BLaER1 treated with 17β-estradiol and CSF1 and Interleukin-3, amounts not matched to agents 10 nM and 100 nM (cell line): Measurements from ENCODE around the gene ATP6V1G3.
A peak's percentile ranks its signal among the peaks of the same experiment; 100 is the strongest.

Experiments
- H3K27ac ChIP-seq, 11 experiments: shearing (Covaris generic); formaldehyde crosslinking; 2 replicates each; pipeline ENCODE4 v1.8.1; 2022
- H3K27me3 ChIP-seq, 11 experiments: shearing (Covaris generic); formaldehyde crosslinking; 2 replicates each; pipeline ENCODE4 v1.8.1; 2022
- H3K36me3 ChIP-seq, 11 experiments: shearing (Covaris generic); formaldehyde crosslinking; 2 replicates each; pipeline ENCODE4 v1.8.1; 2022
- H3K4me1 ChIP-seq, 10 experiments: shearing (Covaris generic); formaldehyde crosslinking; 2 replicates each; pipeline ENCODE4 v1.8.1; 2022
- H3K4me2 ChIP-seq, 11 experiments: shearing (Covaris generic); formaldehyde crosslinking; 2 replicates each; pipeline ENCODE4 v1.8.1; 2022
- H3K4me3 ChIP-seq, 10 experiments: shearing (Covaris generic); formaldehyde crosslinking; 2 replicates each; pipeline ENCODE4 v1.8.1; 2022
- H3K9ac ChIP-seq, 11 experiments: shearing (Covaris generic); formaldehyde crosslinking; 2 replicates each; pipeline ENCODE4 v1.8.1; 2022
- H3K9me3 ChIP-seq, 11 experiments: shearing (Covaris generic); formaldehyde crosslinking; replicated peaks in 1 of 11; 2 replicates each; pipeline ENCODE4 v1.8.1; 2022
- H4K20me1 ChIP-seq, 11 experiments: shearing (Covaris generic); formaldehyde crosslinking; 2 replicates each; pipeline ENCODE4 v1.8.1; 2022
- Cebpa-rat ChIP-seq, 11 experiments: shearing (Covaris generic); IDR thresholded peaks; 2 replicates each; pipeline ENCODE4 v1.8.1; 2022

ATP6V1G3 gene

GRCh38 chr1:198519639-198520501, 20.6 kb downstream of the ATP6V1G3 start:
- Histone ChIP-seq H3K9ac (no peak overlapping the region), H4K20me1 (no peaks in the 10 kb centered on the region), H3K27ac (no peak overlapping the region), H3K4me3 (no peak overlapping the region), H3K36me3 (no peaks in the 10 kb centered on the region), H3K9me3 (no peaks in the 10 kb centered on the region), H3K27me3 (no peaks in the 10 kb centered on the region), H3K4me2 (no peak overlapping the region), H3K4me1 (peaks cover 0 to 22% (median 4%) of the 10 kb centered on the region in 10 experiments; a peak in 7 of 20 replicates)
- TF ChIP-seq Cebpa-rat (IDR thresholded peaks at IDR 0.05), result no peak

GRCh38 chr1:198517623-198518199, 22.8 kb downstream of the ATP6V1G3 start:
- no peak for TF ChIP-seq Cebpa-rat (IDR thresholded peaks at IDR 0.05)
- no peaks in the 10 kb centered on the region for H3K9me3 ChIP-seq
- H3K27me3 ChIP-seq, result no peaks in the 10 kb centered on the region
- no peaks in the 10 kb centered on the region for H4K20me1 ChIP-seq
- H3K36me3 ChIP-seq, result no peaks in the 10 kb centered on the region
- H3K9ac ChIP-seq, result no peak overlapping the region; a peak in 1 of 22 replicates
- H3K4me1 ChIP-seq, result peaks cover 0 to 15% (median 4%) of the 10 kb centered on the region in 10 experiments; a peak in 7 of 20 replicates
- no peak overlapping the region for H3K4me3 ChIP-seq
- H3K27ac ChIP-seq, result no peak overlapping the region
- peak overlapping the region in 2 of 11 experiments; percentile 14 to 48; a peak in 2 of 22 replicates for H3K4me2 ChIP-seq

GRCh38 chr1:198500096-198500495, 40.4 kb downstream of the ATP6V1G3 start:
- H3K4me1 ChIP-seq, result peaks cover 0 to 72% (median 5%) of the 10 kb centered on the region in 10 experiments; a peak in 9 of 20 replicates
- H3K4me3 ChIP-seq, result no peak overlapping the region
- H3K27me3 ChIP-seq, result no peaks in the 10 kb centered on the region
- peak overlapping the region in 3 of 11 experiments; percentile 36 to 83 (median 69); a peak in 5 of 22 replicates for H3K4me2 ChIP-seq
- no peak for TF ChIP-seq Cebpa-rat (IDR thresholded peaks at IDR 0.05)
- H3K9me3 ChIP-seq, result peaks cover 0 to 15% (median 9%) of the 10 kb centered on the region in 11 experiments; a peak in 12 of 22 replicates
- peak overlapping the region in 4 of 11 experiments; percentile 17 to 86 (median 70); a peak in 7 of 22 replicates for H3K27ac ChIP-seq
- peak overlapping the region in 2 of 11 experiments; percentile 56 to 66; a peak in 3 of 22 replicates for H3K9ac ChIP-seq
- H3K36me3 ChIP-seq, result no peaks in the 10 kb centered on the region
- no peaks in the 10 kb centered on the region for H4K20me1 ChIP-seq

- Histone ChIP-seq H3K9ac (peak overlapping the region in 2 of 11 experiments; percentile 38 to 56; a peak in 2 of 22 replicates), H3K36me3 (no peaks in the 10 kb centered on the region), H3K27ac (peak overlapping the region in 4 of 11 experiments; percentile 17 to 86 (median 70); a peak in 5 of 22 replicates), H3K27me3 (no peaks in the 10 kb centered on the region), H3K9me3 (peaks cover 0 to 15% (median 9%) of the 10 kb centered on the region in 11 experiments; a peak in 12 of 22 replicates), H3K4me1 (peaks cover 0 to 72% (median 5%) of the 10 kb centered on the region in 10 experiments; a peak in 9 of 20 replicates), H3K4me2 (peak overlapping the region in 3 of 11 experiments; percentile 36 to 83 (median 69); a peak in 6 of 22 replicates), H4K20me1 (no peaks in the 10 kb centered on the region), H3K4me3 (no peak overlapping the region)
- TF ChIP-seq Cebpa-rat (IDR thresholded peaks at IDR 0.05), result no peak
These were observed 40.9 kb downstream of the ATP6V1G3 start for GRCh38 chr1:198499588-198499987.

GRCh38 chr1:198498881-198499280, 41.6 kb downstream of the ATP6V1G3 start:
- H3K4me2 ChIP-seq, result peak overlapping the region in 2 of 11 experiments; percentile 82 to 83; a peak in 5 of 22 replicates
- peak overlapping the region in 2 of 11 experiments; percentile 27 to 69; a peak in 3 of 22 replicates for H3K27ac ChIP-seq
- peaks cover 0 to 15% (median 8%) of the 10 kb centered on the region in 11 experiments; a peak in 12 of 22 replicates for H3K9me3 ChIP-seq
- H3K36me3 ChIP-seq, result no peaks in the 10 kb centered on the region
- no peak for TF ChIP-seq Cebpa-rat (IDR thresholded peaks at IDR 0.05)
- H3K9ac ChIP-seq, result no peak overlapping the region
- H3K27me3 ChIP-seq, result no peaks in the 10 kb centered on the region
- no peaks in the 10 kb centered on the region for H4K20me1 ChIP-seq
- no peak overlapping the region for H3K4me3 ChIP-seq
- H3K4me1 ChIP-seq, result peaks cover 0 to 72% (median 5%) of the 10 kb centered on the region in 10 experiments; a peak in 9 of 20 replicates

GRCh38 chr1:198498103-198498385, 42.4 kb downstream of the ATP6V1G3 start:
- Histone ChIP-seq H3K4me3 (no peak overlapping the region), H3K27ac (peak overlapping the region in 4 of 11 experiments; percentile 27 to 69 (median 48); a peak in 6 of 22 replicates), H3K27me3 (no peaks in the 10 kb centered on the region), H3K4me2 (peak overlapping the region in 5 of 11 experiments; percentile 40 to 83 (median 57); a peak in 9 of 22 replicates), H3K4me1 (peaks cover 0 to 72% (median 5%) of the 10 kb centered on the region in 10 experiments; a peak in 9 of 20 replicates), H4K20me1 (no peaks in the 10 kb centered on the region), H3K9me3 (peaks cover 0 to 9% (median under 1%) of the 10 kb centered on the region in 11 experiments; a peak in 4 of 22 replicates), H3K9ac (no peak overlapping the region), H3K36me3 (no peaks in the 10 kb centered on the region)
- no peak for TF ChIP-seq Cebpa-rat (IDR thresholded peaks at IDR 0.05)

GRCh38 chr1:198497326-198498102, 43.0 kb downstream of the ATP6V1G3 start:
- Histone ChIP-seq H3K27me3 (no peaks in the 10 kb centered on the region), H3K36me3 (no peaks in the 10 kb centered on the region), H3K9ac (peak overlapping the region in 3 of 11 experiments; percentile 19 to 50 (median 29); a peak in 4 of 22 replicates), H3K9me3 (peaks cover 0 to 5% (median 0%) of the 10 kb centered on the region in 11 experiments; a peak in 1 of 22 replicates), H3K4me1 (peaks cover 0 to 69% (median 5%) of the 10 kb centered on the region in 10 experiments; a peak in 9 of 20 replicates), H4K20me1 (no peaks in the 10 kb centered on the region), H3K4me3 (no peak overlapping the region), H3K4me2 (peak overlapping the region in 5 of 11 experiments; percentile 40 to 83 (median 57); a peak in 10 of 22 replicates), H3K27ac (peak overlapping the region in 4 of 11 experiments; percentile 44 to 69 (median 54); a peak in 6 of 22 replicates)
- no peak for TF ChIP-seq Cebpa-rat (IDR thresholded peaks at IDR 0.05)
